Skeletal muscle satellite cell (primary cell): ENCODE measurements around the gene TMEM131.
"Not testable (repeated sequence)": the region's sequence is repeated elsewhere in the genome, so short reads cannot be mapped to it uniquely, and the experiment has no call there.

ENCODE experiments used
- H3K27me3 ChIP-seq: 2 replicates; pipeline ENCODE4 v1.7.0; 2013; ENCODE audit warnings: low read length; ENCODE audit not compliant: control insufficient read depth, insufficient read depth
- H3K36me3 ChIP-seq: 2 replicates; pipeline ENCODE4 v1.7.0; 2013; ENCODE audit warnings: mild to moderate bottlenecking, control low read depth, low read length; ENCODE audit not compliant: insufficient read depth
- H3K4me1 ChIP-seq: 2 replicates; pipeline ENCODE4 v1.7.0; 2013; ENCODE audit warnings: low read length; ENCODE audit not compliant: control insufficient read depth, insufficient read depth
- H3K4me2 ChIP-seq: 2 replicates; pipeline ENCODE4 v1.7.0; 2013; ENCODE audit warnings: mild to moderate bottlenecking, low read length
- H3K4me3 ChIP-seq: 2 replicates; pipeline ENCODE4 v1.7.0; 2013; ENCODE audit warnings: low read length
- H3K9ac ChIP-seq: 2 replicates; pipeline ENCODE4 v1.7.0; 2013; ENCODE audit warnings: mild to moderate bottlenecking, low read depth, low read length, moderate library complexity
- H3K9me3 ChIP-seq: replicated peaks from 2 replicates; pipeline ENCODE4 v1.7.0; 2013; ENCODE audit warnings: mild to moderate bottlenecking, control low read depth, low read length

TMEM131 gene

DNA sequence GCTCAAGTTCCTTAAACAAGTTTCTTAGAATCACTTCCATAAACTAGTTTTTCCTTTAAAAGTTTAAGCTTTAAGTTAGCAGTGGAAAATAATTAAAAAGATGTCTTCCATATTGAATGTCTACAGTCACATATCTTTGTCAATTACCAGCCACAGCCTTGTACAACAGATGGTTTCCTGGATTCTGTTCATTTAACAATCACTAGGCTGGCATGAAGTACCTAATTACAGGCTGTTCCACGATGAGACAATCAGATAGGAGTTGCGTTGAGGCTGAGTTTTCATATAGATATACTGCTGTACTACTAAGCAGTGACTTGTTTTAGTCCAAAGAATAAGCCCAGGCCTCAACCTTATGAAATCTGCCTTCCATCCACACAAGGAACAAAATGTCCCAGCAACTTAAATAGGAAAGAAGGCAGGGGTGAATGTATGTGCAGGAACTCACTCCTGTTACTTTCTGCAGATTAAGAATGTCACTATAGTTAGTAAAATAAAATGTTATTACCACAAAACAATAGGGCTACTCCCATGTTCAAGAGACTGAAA is 151.4 kb downstream of the TMEM131 start:
- no peak overlapping the region for H3K4me2 ChIP-seq
- H3K4me3 ChIP-seq, result no peak overlapping the region
- no peak overlapping the region for H3K9ac ChIP-seq
- H3K36me3 ChIP-seq, result peaks cover 14% of the 10 kb centered on the region
- H3K27me3 ChIP-seq, result no peaks in the 10 kb centered on the region
- H3K9me3 ChIP-seq, result no peaks in the 10 kb centered on the region
- H3K4me1 ChIP-seq, result no peaks in the 10 kb centered on the region

- H3K9me3 ChIP-seq, result no peaks in the 10 kb centered on the region
- H3K27me3 ChIP-seq, result no peaks in the 10 kb centered on the region
- H3K4me2 ChIP-seq, result no peak overlapping the region
- no peak overlapping the region for H3K4me3 ChIP-seq
- H3K9ac ChIP-seq, result no peak overlapping the region
- no peaks in the 10 kb centered on the region for H3K4me1 ChIP-seq
- peaks cover 23% of the 10 kb centered on the region for H3K36me3 ChIP-seq
Measured at GRCh38 chr2:97840198-97840597, 155.6 kb downstream of the TMEM131 start.

GRCh38 chr2:97834610-97835009 is 161.1 kb downstream of the TMEM131 start:
- H3K36me3 ChIP-seq, result peaks cover 11% of the 10 kb centered on the region
- H3K9me3 ChIP-seq, result no peaks in the 10 kb centered on the region
- H3K4me3 ChIP-seq, result no peak overlapping the region
- H3K4me2 ChIP-seq, result no peak overlapping the region
- H3K4me1 ChIP-seq, result no peaks in the 10 kb centered on the region
- H3K27me3 ChIP-seq, result no peaks in the 10 kb centered on the region
- H3K9ac ChIP-seq, result no peak overlapping the region

DNA sequence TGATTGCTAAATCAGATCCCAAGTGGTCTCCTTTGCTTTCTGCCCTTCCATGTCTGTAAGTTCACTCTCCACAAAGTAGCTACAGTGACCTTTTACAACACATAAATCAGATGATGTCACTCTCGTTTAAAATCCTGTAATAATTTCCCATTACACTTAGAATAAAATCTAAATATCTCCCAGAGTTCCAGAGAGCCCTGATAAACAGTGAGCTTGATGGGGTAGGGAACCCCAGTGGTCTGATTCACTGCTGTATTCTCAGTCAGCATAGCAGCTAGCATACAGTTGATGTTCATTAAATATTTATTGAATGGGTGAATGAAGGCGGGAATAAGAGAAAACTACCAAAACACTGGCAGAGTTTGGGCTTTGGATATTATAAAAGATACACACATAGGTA is 164.6 kb downstream of the TMEM131 start:
- Histone ChIP-seq H3K9me3 (no peaks in the 10 kb centered on the region), H3K27me3 (no peaks in the 10 kb centered on the region), H3K9ac (no peak overlapping the region), H3K4me3 (no peak overlapping the region), H3K36me3 (peaks cover 11% of the 10 kb centered on the region), H3K4me2 (no peak overlapping the region), H3K4me1 (no peaks in the 10 kb centered on the region)

DNA sequence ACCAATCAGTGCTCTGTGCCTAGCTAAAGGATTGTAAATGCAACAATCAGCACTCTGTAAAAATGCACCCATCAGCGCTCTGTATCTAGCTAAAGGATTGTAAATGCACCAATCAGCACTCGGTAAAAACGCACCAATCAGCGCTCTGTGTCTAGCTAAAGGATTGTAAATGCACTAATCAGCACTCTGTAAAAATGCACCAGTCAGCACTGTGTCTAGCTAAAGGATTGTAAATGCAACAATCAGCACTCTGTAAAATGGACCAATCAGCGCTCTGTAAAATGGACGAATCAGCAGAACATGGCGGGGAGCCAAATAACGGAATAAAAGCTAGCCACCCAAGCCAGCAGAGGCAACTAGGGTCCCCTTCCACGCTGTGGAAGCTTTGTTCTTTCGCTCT is 166.5 kb downstream of the TMEM131 start:
- not testable (repeated sequence) for H3K9me3 ChIP-seq, H3K4me1 ChIP-seq, H3K4me2 ChIP-seq, H3K27me3 ChIP-seq, H3K4me3 ChIP-seq, H3K36me3 ChIP-seq, H3K9ac ChIP-seq

- not testable (repeated sequence) for H3K4me3 ChIP-seq, H3K9me3 ChIP-seq, H3K27me3 ChIP-seq, H3K9ac ChIP-seq, H3K4me2 ChIP-seq, H3K4me1 ChIP-seq, H3K36me3 ChIP-seq
Measured at GRCh38 chr2:97827013-97827412, 168.7 kb downstream of the TMEM131 start.

GRCh38 chr2:97826266-97826847 is 169.4 kb downstream of the TMEM131 start:
- not testable (repeated sequence) for H3K9ac ChIP-seq, H3K36me3 ChIP-seq, H3K27me3 ChIP-seq, H3K4me1 ChIP-seq, H3K9me3 ChIP-seq, H3K4me2 ChIP-seq, H3K4me3 ChIP-seq

GRCh38 chr2:97824011-97824410 is 171.7 kb downstream of the TMEM131 start:
- not testable (repeated sequence) for H3K4me2 ChIP-seq, H3K9me3 ChIP-seq, H3K36me3 ChIP-seq, H3K4me3 ChIP-seq, H3K27me3 ChIP-seq, H3K4me1 ChIP-seq, H3K9ac ChIP-seq

GRCh38 chr2:97821862-97822261 is 173.9 kb downstream of the TMEM131 start:
- not testable (repeated sequence) for H3K4me2 ChIP-seq, H3K4me1 ChIP-seq, H3K36me3 ChIP-seq, H3K9ac ChIP-seq, H3K9me3 ChIP-seq, H3K27me3 ChIP-seq, H3K4me3 ChIP-seq

- no peaks in the 10 kb centered on the region for H3K36me3 ChIP-seq
- H3K27me3 ChIP-seq, result no peaks in the 10 kb centered on the region
- no peaks in the 10 kb centered on the region for H3K4me1 ChIP-seq
- no peak overlapping the region for H3K4me3 ChIP-seq
- no peaks in the 10 kb centered on the region for H3K9me3 ChIP-seq
- no peak overlapping the region for H3K4me2 ChIP-seq
- no peak overlapping the region for H3K9ac ChIP-seq
Measured at GRCh38 chr2:97819754-97820153, 176.0 kb downstream of the TMEM131 start.

GRCh38 chr2:97816411-97816810 is 179.3 kb downstream of the TMEM131 start:
- no peaks in the 10 kb centered on the region for H3K9me3 ChIP-seq
- no peaks in the 10 kb centered on the region for H3K4me1 ChIP-seq
- peaks cover 27% of the 10 kb centered on the region for H3K36me3 ChIP-seq
- no peak overlapping the region for H3K4me3 ChIP-seq
- H3K4me2 ChIP-seq, result no peak overlapping the region
- H3K9ac ChIP-seq, result no peak overlapping the region
- no peaks in the 10 kb centered on the region for H3K27me3 ChIP-seq

GRCh38 chr2:97812931-97813330 is 182.8 kb downstream of the TMEM131 start:
- Histone ChIP-seq H3K4me2 (no peak overlapping the region), H3K9me3 (no peaks in the 10 kb centered on the region), H3K27me3 (no peaks in the 10 kb centered on the region), H3K4me1 (no peaks in the 10 kb centered on the region), H3K4me3 (no peak overlapping the region), H3K36me3 (peaks cover 38% of the 10 kb centered on the region), H3K9ac (no peak overlapping the region)
